K562 (cell line): ENCODE data around the gene DCHS2. TPM values are rescaled to one million over a fixed set of nuclear protein-coding genes. Genes with fewer than 3 reads are reported as not detected.

Experiments
- HNRNPUL1 ChIP-seq: fragments of 200-400 bp; formaldehyde crosslinking; IDR thresholded peaks from 2 replicates; pipeline ENCODE4 v1.6.1; 2017; ENCODE audit warnings: low read length
- PURB ChIP-seq: sonication (generic); formaldehyde crosslinking; IDR thresholded peaks from 2 replicates; pipeline ENCODE4 v1.9.0; 2021; ENCODE audit warnings: low read depth, mild to moderate bottlenecking, missing genetic modification reagents
- RFX5 ChIP-seq: IDR thresholded peaks from 2 replicates; pipeline ENCODE4 v1.6.1; 2011; ENCODE audit warnings: low read depth, mild to moderate bottlenecking, improper control_type of control experiment, low read length
- SREBF1 ChIP-seq: fragments of 150-350 bp; IDR thresholded peaks from 2 replicates; pipeline ENCODE4 v1.6.1; 2014; ENCODE audit warnings: antibody characterized with exemption, low read depth, low read length, borderline replicate concordance
- polyA plus RNA-seq, 8 experiments: library from polyadenylated mRNA; depleted of rRNA in 4 of 8; stranded (reverse) in 5 of 8; unstranded in 3 of 8; fragments of >200 nt; fragmentation: Nextera tagmentation in 2 of 8; fragmentation: Illumina TruSeq in 1 of 8; extraction: Ambion mirVana in 2 of 8; extraction: Trizol in 1 of 8; gene quantifications; 2 replicates each; pipeline versions ENCODE4 v1.2.1 to v1.2.3, GENCODE V29; 2011 to 2014; ENCODE audit warnings: inconsistent platforms in 1 of 8, missing spikeins in 1 of 8
- total RNA-seq, 7 experiments: library from RNA; depleted of rRNA in 6 of 7; stranded (reverse); fragments of >200 nt in 6 of 7; fragmentation: Illumina TruSeq in 2 of 7; extraction: Trizol in 2 of 7; gene quantifications; 2 replicates each; pipeline versions ENCODE4 v1.2.1 to v1.2.3, GENCODE V29; 2011 to 2021; ENCODE audit warnings: low replicate concordance in 1 of 7
- TF ChIP-seq, protein P1 (sequence below): fragments of 150-350 bp; conservative IDR thresholded peaks from 2 replicates; pipeline ENCODE4 v1.6.1; 2014; ENCODE audit warnings: low read length
- TF ChIP-seq, protein P2 (sequence below): fragments of 450-650 bp; formaldehyde crosslinking; IDR thresholded peaks from 2 replicates; pipeline ENCODE4 v1.4.0; 2022; ENCODE audit warnings: mild to moderate bottlenecking, moderate library complexity
- TF ChIP-seq, protein P3 (sequence below): fragments of 150-350 bp; IDR thresholded peaks from 2 replicates; pipeline ENCODE4 v1.6.1; 2014; ENCODE audit warnings: low read depth, mild to moderate bottlenecking, low read length, borderline replicate concordance
- TF ChIP-seq, protein P4 (sequence below): fragments of 450-650 bp; IDR thresholded peaks from 2 replicates; pipeline ENCODE4 v1.6.1; 2016; ENCODE audit warnings: low read depth

DCHS2 gene
- total and polyA plus RNA-seq, 9 of the 15 experiments (the other 6 are each of a cell fraction or from before 2014, with no cell fraction given) = 0.49 to 7.1 (median 5.3) TPM

DNA sequence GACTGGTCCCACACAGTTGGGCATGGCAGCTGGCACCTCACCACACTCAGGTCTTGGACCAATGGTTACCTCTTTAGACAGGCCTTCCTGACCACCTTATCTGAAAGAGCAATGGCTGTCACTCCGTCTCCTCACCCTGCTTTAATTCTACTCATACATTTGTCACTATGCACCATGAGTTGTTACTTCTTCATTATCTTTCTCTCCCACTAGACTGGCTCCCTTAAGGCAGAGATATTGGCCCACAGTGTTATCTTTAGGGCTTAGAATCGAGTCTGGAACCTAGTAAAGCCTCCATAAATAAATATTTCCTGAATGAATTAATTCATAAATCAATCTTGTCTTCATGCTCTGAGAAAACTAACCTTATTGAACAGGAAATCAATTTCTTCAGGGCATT is 46.6 kb downstream of the DCHS2 start (continued):
- TF ChIP-seq, protein P1, sequence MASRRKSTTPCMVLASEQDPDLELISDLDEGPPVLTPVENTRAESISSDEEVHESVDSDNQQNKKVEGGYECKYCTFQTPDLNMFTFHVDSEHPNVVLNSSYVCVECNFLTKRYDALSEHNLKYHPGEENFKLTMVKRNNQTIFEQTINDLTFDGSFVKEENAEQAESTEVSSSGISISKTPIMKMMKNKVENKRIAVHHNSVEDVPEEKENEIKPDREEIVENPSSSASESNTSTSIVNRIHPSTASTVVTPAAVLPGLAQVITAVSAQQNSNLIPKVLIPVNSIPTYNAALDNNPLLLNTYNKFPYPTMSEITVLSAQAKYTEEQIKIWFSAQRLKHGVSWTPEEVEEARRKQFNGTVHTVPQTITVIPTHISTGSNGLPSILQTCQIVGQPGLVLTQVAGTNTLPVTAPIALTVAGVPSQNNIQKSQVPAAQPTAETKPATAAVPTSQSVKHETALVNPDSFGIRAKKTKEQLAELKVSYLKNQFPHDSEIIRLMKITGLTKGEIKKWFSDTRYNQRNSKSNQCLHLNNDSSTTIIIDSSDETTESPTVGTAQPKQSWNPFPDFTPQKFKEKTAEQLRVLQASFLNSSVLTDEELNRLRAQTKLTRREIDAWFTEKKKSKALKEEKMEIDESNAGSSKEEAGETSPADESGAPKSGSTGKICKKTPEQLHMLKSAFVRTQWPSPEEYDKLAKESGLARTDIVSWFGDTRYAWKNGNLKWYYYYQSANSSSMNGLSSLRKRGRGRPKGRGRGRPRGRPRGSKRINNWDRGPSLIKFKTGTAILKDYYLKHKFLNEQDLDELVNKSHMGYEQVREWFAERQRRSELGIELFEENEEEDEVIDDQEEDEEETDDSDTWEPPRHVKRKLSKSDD = no peak
- TF ChIP-seq, protein P2, sequence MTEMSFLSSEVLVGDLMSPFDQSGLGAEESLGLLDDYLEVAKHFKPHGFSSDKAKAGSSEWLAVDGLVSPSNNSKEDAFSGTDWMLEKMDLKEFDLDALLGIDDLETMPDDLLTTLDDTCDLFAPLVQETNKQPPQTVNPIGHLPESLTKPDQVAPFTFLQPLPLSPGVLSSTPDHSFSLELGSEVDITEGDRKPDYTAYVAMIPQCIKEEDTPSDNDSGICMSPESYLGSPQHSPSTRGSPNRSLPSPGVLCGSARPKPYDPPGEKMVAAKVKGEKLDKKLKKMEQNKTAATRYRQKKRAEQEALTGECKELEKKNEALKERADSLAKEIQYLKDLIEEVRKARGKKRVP = no peak
- TF ChIP-seq, protein P3, sequence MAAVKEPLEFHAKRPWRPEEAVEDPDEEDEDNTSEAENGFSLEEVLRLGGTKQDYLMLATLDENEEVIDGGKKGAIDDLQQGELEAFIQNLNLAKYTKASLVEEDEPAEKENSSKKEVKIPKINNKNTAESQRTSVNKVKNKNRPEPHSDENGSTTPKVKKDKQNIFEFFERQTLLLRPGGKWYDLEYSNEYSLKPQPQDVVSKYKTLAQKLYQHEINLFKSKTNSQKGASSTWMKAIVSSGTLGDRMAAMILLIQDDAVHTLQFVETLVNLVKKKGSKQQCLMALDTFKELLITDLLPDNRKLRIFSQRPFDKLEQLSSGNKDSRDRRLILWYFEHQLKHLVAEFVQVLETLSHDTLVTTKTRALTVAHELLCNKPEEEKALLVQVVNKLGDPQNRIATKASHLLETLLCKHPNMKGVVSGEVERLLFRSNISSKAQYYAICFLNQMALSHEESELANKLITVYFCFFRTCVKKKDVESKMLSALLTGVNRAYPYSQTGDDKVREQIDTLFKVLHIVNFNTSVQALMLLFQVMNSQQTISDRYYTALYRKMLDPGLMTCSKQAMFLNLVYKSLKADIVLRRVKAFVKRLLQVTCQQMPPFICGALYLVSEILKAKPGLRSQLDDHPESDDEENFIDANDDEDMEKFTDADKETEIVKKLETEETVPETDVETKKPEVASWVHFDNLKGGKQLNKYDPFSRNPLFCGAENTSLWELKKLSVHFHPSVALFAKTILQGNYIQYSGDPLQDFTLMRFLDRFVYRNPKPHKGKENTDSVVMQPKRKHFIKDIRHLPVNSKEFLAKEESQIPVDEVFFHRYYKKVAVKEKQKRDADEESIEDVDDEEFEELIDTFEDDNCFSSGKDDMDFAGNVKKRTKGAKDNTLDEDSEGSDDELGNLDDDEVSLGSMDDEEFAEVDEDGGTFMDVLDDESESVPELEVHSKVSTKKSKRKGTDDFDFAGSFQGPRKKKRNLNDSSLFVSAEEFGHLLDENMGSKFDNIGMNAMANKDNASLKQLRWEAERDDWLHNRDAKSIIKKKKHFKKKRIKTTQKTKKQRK = no peak
- TF ChIP-seq SREBF1 (no peak), PURB (CRISPR knock-in tag) (no peak), HNRNPUL1 (no peak), RFX5 (no peak)
- TF ChIP-seq, protein P4, sequence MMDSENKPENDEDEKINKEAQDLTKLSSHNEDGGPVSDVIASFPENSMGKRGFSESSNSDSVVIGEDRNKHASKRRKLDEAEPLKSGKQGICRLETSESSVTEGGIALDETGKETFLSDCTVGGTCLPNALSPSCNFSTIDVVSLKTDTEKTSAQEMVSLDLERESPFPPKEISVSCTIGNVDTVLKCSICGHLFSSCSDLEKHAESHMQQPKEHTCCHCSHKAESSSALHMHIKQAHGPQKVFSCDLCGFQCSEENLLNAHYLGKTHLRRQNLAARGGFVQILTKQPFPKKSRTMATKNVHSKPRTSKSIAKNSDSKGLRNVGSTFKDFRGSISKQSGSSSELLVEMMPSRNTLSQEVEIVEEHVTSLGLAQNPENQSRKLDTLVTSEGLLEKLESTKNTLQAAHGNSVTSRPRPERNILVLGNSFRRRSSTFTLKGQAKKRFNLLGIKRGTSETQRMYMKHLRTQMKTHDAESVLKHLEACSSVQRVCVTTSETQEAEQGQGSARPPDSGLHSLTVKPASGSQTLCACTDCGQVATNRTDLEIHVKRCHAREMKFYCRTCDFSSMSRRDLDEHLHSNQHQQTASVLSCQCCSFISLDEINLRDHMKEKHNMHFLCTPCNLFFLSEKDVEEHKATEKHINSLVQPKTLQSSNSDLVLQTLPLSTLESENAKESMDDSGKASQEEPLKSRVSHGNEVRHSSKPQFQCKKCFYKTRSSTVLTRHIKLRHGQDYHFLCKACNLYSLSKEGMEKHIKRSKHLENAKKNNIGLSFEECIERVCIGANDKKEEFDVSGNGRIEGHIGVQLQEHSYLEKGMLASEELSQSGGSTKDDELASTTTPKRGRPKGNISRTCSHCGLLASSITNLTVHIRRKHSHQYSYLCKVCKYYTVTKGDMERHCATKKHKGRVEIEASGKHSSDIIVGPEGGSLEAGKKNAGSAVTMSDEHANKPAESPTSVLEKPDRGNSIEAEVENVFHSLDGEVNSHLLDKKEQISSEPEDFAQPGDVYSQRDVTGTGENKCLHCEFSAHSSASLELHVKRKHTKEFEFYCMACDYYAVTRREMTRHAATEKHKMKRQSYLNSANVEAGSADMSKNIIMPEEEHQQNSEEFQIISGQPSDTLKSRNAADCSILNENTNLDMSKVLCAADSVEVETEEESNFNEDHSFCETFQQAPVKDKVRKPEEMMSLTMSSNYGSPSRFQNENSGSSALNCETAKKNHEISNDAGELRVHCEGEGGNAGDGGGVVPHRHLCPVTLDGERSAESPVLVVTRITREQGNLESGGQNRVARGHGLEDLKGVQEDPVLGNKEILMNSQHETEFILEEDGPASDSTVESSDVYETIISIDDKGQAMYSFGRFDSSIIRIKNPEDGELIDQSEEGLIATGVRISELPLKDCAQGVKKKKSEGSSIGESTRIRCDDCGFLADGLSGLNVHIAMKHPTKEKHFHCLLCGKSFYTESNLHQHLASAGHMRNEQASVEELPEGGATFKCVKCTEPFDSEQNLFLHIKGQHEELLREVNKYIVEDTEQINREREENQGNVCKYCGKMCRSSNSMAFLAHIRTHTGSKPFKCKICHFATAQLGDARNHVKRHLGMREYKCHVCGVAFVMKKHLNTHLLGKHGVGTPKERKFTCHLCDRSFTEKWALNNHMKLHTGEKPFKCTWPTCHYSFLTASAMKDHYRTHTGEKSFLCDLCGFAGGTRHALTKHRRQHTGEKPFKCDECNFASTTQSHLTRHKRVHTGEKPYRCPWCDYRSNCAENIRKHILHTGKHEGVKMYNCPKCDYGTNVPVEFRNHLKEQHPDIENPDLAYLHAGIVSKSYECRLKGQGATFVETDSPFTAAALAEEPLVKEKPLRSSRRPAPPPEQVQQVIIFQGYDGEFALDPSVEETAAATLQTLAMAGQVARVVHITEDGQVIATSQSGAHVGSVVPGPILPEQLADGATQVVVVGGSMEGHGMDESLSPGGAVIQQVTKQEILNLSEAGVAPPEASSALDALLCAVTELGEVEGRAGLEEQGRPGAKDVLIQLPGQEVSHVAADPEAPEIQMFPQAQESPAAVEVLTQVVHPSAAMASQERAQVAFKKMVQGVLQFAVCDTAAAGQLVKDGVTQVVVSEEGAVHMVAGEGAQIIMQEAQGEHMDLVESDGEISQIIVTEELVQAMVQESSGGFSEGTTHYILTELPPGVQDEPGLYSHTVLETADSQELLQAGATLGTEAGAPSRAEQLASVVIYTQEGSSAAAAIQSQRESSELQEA = no peak
